ENCODE results near the gene ADCY9. TPM values are rescaled to one million over a fixed set of nuclear protein-coding genes. Genes with fewer than 3 reads are reported as not detected.
"Not testable (repeated sequence)": the region's sequence is repeated elsewhere in the genome, so short reads cannot be mapped to it uniquely, and the experiment has no call there.

Gene ADCY9
- polyA plus RNA-seq, 4 donors: 8.7 to 10.9 (median 9.4) TPM

DNA sequence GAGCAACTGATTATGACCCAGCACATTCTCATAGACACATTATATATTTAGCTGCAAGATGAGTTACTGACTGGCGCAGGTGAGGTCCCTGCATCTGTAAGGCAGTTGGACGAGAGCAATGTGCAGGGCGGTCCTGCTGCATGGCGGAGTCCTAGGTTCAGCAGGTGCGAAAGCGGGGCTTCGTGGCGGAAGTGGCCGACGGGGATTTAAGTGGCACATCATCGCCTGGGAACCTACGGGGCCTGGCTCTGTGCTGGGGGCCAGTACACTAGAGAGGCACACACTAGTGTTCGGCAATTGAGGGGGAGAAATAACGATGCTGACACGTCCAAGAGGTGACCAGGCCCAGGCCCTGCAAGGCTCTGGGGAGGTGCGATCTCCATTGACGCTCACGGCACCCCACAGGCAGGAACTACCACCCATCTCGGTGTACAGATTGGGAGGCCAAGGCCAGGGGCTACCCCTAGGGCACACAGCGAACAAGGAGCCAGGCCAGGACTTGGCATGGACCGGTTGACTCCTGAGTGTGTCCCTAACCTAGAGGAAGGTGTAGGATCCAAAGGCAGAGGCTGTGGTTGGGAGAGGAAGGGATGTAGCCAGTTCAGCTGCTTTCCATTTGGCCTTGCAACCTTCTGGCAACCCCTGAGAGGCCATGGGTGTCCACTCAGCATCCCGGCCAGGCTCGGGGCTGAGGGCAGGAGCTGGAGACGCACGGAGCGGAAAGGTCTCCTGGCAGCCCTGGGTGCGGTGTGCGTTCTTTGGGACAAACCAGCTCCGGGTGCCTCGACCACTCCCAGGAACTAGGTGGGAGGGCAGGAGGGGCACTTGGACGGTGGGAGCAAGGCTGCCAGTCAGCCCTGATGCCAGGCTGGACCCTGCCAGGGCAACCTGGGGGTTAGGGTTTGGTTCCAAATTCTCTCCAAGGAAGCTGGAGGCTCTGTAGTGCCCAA lies 131.9 kb downstream of the ADCY9 start:
- DNase-seq (ENCODE audit: low read depth in 4 of 4, low spot score in 2 of 4): no peak

DNA sequence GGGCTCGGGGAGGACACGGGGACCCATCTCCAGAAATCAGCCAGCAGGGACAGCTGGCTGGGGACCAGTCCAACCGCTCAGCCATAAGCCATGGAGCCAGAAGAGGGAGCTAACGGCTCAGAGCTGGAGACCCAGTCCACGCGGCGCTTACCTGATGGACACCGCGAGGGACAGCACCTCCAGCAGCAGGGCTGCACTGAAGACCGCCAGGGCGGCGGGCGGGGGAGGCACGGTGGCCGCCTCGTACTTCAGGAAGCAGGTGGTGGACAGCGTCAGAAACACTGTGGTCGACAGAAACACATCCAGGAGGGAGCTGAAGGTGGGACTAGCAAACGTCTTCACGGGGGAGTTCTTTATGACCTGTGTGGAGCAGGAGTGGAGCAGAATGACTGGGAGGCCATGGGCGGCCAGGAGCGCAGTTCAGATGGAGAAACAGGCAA lies 133.1 kb downstream of the ADCY9 start:
- DNase-seq (ENCODE audit: low read depth in 4 of 4, low spot score in 2 of 4): no peak

DNA sequence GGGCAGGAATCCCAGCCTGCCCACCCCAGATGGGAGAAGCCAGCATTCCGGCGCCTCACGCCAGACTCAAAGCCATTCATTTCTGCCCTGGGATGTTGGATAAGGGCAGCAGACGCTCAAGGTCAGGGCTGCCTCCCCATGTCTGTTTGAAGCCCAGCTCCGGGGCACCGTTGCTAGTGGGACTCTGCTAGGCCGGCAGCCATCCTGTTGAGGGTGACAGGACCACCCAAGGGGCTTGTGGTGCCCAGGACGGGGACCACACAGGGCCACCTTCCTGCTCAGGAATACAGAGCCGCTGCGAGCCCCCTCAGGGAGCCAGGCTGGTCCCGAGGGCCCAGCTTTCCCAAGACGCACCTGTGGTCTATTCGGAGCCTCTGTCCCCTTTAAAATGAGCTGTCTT lies 134.0 kb downstream of the ADCY9 start:
- no peak for DNase-seq (ENCODE audit: low read depth in 4 of 4, low spot score in 2 of 4)

DNA sequence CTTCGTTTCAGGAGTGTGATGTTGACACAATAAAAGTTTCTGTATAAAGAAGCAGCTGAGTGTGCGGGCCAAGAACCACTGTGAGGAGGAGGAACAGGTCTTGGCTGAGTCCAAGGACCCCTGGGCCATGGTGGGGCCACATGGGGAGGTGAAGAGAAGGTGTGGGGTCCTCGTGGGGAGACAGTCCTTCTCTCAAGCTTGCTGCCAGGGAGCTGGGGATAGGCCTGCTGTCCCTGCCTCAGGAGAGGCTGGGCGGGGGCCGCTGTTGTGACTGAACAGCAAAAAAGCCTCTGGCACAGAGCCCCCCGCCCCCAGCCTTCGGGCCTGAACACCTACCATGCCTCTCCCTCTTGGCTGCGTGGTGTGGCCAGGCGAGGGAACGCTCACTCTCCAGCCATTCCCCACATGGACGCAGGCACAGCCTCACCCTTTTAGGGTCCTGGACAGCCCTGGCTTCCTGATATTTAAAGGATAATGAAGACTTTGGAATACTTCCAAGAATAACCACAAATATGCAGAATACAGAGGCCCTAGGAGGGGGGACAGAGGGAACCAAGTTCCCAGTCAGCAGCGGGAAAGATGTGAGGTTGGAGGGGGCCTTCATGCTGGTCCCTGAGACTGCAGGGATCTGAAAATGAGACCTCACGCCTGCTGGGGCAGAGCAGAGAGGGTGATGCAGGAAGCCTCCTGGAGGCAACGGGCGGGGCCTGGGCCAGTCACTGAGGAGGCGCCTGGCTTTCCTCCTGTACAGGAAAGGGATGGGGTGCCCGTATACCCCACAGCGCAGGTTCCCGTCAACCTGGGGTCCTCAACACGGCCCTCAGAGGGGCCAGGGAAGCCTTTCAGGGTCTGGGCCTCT lies 135.8 kb downstream of the ADCY9 start:
- peak in 1 of 4 donors; percentile 42 for DNase-seq (ENCODE audit: low read depth in 4 of 4, low spot score in 2 of 4)

DNA sequence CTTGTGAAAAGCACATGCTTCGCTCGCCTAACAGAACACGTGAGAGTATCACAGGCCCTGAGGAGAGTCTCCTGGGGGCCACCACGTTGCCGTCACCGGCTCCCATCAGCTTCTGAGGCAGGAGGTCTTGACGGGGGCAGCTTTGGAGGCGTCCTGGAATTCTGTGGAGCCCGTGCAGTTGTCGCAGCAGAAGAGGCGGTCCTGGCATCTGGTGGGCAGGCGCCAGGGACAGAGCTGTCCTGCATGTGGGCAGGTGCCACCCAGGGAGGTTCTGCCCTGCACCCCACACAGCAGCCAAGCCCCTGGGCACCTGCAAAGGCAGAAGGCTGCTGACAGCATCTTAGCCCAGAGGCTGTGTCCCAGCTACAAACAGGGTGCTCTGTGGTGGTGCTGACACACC lies 136.7 kb downstream of the ADCY9 start:
- no peak for DNase-seq (ENCODE audit: low read depth in 4 of 4, low spot score in 2 of 4)

DNA sequence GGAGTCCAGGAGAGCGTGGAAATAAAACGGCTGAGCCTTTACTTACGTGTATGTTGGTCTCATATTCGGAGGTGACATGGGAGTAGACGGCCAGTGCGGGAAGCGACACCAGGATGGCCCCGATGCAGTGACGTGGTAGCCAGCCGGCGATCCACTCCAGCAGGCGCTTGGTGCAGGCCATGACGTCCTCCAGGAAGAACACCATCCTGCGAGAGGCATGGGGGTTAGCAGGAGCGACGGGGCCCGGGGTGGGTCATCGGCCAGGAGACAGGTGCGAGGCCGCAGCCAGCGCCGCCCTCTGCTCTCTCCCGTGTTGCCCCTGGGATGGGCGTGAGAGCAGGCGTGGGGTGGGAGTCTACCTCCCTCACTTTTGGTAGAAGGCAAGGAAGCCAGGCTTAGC lies 137.2 kb downstream of the ADCY9 start:
- no peak for DNase-seq (ENCODE audit: low read depth in 4 of 4, low spot score in 2 of 4)

DNA sequence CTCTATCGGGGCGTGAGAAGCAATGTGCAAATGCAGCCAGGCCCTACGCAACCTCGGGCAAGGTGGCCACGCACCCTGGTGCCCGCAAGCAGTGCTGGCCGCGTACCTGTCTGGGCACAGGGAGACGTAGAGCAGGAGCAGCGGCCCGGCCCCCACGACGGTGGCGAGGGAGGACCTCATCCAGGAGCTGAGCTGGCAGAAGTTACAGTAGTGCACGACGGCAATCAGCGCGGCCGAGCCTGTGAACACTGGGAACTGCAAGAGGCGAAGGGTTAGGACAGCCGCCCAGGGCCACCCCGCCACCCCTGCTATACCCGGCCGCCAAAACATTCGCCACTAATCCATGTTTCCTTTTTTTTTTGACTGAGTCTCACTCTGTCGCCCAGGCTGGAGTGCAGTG lies 138.9 kb downstream of the ADCY9 start:
- DNase-seq (ENCODE audit: low read depth in 4 of 4, low spot score in 2 of 4): no peak

DNA sequence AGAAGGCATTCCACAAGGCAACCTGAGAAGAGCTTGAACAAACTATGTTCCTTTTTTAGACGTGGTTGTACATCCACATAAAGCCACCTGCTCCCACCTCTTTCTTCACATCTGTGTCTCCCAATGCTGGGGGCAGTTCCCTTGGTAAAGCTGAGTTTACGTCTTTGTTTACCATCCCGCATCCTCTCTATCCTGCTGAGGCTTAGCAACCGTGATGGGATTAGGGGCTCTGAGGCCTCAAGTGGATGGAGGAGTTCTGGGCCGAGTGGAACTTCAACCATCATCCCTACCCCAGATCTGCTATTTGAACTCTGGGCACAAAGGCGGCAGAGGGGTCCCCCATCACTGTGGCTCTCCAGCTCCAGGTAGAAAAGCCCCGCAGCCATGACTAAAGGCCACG lies 141.5 kb downstream of the ADCY9 start:
- DNase-seq (ENCODE audit: low read depth in 4 of 4, low spot score in 2 of 4): no peak

DNA sequence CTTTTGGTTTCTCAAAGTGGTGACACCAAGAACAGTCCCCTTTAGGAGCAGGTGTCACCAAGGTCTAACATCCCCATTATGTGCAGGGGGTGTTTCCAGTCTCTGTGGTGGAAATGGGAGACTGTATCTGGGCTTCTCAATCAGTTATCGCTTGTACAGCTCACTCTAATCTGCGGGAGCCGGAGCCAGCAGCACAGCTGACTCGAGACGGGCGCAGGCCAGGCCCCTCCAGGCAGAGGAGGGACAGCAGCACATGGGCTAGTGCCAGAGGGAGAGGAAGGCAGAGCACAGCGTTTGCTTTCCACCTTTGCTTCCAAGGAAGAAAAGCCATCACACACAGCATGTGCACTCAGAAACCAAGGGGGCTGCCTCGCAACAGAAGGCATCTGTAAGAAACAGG lies 144.5 kb downstream of the ADCY9 start:
- no peak for DNase-seq (ENCODE audit: low read depth in 4 of 4, low spot score in 2 of 4)

DNA sequence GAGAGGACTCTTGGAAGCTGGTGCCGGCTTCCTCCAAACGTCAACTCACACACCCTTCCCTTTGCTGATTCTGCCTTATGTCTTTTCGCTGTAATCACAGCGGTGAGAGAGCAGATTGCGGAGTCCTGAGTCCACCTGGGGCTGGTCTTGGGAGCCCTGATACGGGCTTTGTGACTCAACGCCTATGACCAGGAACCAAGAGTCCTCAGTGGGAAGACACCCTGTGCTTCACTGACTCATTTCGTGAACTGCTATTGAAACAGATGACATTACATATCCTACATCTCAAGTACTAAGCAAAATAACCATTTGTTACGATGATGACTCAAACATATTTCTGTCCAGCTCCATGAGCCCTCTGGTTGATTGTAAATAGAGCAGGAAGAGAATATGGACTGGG lies 145.0 kb downstream of the ADCY9 start:
- DNase-seq (ENCODE audit: low read depth in 4 of 4, low spot score in 2 of 4): no peak

DNA sequence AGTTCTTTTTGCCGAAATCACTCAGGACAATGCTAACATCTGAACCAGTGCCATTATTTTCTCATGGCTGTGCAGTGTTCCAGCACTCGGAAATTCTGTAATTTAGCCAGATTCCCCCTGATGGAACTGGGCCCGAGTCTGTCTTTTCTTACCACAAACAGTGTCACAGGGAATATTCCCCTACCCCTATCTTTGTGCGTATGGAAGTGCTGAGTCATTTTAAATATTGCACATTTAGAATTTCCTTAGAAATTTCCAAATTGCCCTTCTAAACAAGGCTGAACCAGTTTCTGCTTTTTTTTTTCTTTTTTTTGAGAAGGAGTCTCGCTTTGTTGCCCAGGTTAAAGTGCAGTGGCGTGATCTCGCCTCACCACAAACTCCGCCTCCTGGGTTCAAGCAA lies 147.7 kb downstream of the ADCY9 start:
- DNase-seq (ENCODE audit: low read depth in 4 of 4, low spot score in 2 of 4): no peak

DNA sequence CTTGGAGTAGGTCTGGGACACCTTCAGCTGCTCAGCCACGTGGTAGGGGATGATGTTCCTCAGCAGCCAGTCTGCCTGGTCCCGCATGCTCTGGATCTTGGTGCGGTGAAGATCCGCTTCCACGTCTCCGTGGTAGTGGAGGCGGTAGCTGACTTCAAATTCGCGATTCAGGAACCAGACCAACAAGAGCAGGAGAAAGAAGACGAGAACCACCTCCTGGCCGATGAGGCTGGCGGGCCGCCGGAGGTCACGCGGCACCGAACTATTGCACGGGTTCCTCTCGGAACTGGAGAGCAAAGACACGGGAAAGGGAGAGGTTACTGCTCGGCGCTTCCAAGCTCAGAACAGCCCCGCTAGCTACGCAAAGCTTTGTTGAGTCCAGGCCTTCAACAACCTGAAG lies 149.6 kb downstream of the ADCY9 start:
- DNase-seq (ENCODE audit: low read depth in 4 of 4, low spot score in 2 of 4): no peak

DNA sequence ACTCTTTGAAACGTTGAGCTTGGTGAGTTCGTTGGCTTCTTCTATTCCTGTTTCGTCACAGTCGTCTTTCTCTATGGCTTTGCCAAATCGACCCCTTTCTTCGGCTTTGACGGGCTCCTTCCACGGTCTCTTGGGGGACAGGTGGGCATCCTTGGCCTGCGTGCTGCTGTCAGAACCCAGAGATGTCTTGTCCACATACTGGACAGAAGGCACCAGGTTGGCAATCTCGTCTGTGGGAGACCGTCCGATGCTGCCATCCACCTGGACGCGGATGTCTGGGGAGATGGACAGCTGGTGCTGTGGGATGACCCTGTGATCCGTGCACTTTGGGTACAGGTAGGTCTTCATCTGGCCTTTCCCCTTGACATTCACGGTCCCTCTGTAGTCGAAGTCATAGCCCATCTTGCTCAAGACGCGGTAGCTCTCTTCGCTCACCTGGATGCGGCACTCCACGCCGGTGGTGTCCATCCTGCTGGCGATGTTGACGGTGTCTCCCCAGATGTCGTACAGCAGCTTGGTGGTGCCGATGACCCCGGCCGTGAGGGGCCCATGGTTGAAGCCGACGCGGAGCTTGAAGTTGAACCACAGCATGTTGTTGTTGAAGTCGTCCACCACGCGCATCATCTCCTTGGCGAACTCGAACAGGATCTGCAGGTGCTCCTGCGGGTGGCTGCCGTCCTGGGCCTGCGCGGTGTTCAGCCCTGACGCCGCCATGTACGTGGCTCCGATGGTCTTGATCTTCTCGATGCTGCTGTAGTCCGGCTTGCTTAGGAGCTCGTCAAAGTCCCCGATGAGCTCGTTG lies 150.3 kb downstream of the ADCY9 start:
- no peak for DNase-seq (ENCODE audit: low read depth in 4 of 4, low spot score in 2 of 4)

DNA sequence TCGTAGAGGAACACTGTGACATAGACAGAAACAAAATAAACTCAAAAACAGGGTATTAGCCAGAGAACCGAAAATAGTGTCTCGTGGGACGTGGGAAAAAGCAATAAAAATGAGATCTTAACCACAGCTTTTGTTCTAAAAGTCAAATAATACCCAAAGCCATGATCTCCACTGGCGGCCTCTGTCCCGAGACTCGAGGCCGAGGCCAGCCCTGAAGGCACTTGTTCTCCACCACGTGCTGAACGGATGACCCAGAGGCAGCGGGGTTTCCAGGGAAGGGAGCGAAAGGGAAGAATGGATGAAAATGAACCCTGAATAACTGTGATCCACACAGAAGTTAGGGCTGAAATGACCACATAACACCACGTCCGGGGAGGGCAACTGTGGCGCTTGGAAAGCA lies 150.9 kb downstream of the ADCY9 start:
- DNase-seq (ENCODE audit: low read depth in 4 of 4, low spot score in 2 of 4): no peak

DNA sequence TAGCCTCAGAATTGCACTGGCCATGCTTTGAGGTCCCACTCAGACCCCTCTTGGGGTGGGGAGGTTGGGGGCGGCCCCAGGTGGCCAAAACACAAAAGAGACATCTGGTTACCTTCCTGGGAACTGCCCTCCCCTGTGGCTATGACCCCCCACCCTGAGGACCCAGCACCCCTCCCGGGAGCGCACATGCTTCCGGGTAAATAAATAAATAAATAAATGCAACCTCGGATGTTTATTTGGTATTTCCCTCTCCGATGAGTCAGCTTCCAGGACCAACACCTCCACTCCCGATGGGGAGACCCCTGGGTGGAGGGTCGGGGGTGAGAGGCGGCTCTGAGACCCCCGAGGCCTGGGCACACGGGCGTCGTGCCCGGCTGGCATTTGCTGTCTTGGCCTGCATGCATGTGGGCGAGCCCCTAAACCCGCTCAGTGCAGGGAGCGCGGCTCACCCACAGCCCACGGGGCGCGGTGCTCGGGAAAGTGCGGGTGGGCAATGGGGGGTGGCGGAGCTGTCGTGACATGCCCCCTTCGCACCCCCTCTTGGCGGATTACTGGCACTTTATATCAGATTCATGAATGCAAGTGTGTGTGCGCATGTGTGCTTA lies 151.5 kb downstream of the ADCY9 start:
- DNase-seq (ENCODE audit: low read depth in 4 of 4, low spot score in 2 of 4): no peak

DNA sequence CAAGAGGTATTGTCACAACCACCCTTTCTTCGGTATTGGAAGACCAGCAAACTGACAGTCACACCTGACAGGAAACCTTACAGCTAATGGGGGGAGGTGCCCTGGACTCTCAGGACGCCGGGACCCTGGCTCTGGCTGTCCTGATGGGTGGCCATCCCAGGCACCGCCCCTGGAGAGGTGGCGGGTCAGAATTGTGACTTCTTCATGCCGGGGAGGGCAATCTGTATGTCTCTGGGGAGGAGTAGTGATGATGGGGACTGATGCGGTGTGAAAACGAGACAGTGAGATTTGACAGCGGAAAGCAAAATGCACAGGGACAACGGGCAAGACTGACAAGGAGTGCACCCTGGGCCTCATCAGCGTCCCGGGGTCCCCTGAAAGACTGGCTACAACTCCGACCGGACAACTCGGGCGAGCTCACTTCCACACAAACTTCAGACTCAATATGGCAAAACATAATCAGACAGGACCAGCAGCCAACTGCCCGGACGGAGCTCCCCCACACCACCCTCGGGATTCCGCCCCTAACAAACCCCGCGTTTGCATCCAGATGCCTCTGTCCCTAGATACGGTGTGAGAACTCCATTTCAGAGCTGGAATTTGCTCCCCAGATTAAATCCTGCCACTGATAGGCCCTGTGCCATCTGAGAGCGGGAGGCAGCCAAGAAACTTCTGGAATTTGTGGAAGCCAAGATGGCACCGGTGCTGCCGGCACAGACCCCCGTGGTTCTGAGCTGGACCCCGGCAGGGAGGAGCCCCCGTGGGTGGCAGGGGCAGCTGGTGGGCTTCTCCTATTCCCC lies 152.2 kb downstream of the ADCY9 start:
- DNase-seq (ENCODE audit: low read depth in 4 of 4, low spot score in 2 of 4): no peak

DNA sequence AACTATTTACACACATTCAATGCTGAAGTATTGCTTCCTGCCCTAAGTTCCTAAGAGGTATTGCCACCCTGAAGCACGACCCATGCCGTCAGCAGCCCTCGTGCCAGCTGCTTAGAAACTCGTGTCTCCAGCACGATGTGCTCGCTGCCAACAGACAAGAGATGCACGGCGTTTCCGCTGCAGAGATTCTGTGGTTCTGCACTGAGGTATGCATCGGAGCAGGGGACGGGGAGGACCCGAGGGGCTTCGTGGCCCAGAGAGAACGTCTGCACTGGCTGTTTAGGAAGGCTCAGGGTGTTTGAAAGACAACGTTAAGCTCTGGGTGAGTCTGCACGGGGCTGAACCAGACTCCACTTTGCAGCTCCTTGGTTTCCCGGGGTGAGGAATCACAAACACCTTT lies 153.0 kb downstream of the ADCY9 start:
- no peak for DNase-seq (ENCODE audit: low read depth in 4 of 4, low spot score in 2 of 4)

DNA sequence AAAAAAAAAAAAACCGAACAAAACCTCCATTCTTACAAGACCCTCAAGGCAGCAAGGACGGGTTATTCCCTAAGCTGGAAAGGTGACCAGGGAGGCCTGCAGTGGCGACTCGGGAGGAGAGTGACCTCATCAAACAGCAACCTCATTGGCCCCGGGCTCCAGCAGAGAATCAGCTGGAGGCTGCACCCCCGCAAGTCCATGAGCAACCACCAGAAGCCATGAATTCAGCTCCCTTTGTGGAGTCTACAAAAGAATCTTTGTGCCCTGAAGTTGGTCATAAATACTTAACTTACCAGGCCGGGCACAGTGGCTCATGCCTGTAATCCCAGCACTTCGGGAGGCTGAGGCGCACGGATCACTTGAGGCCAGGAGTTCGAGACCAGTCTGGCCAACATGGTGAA lies 154.8 kb downstream of the ADCY9 start:
- DNase-seq (ENCODE audit: low read depth in 4 of 4, low spot score in 2 of 4): no peak

DNA sequence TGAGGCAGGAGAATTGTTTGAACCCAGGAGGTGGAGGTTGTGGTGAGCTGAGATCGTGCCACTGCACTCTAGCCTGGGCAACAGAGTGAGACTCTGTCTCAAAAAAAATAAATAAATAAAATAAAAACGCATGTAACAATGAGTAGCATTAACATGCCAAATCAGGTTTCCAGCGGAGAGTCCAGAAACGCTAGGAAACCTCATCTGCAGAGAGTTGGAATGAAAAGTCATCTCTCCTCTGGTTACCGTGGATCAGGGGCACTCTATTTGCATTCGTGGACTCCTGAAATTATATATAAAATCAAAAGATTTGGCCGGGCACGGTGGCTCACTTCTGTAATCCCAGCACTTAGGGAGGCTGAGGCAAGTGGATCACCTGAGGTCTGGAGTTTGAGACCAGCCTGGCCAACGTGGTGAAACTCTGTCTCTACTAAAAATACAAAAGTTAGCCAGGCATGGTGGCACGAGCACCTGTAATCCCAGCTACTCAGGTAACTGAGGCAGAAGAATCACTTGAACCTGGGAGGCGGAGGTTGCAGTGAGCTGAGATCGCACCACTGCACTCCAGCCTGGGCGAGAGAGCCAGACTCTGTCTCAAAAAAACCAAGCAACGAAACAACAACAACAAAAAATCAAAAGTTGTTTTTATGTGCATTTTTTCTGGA lies 156.2 kb downstream of the ADCY9 start:
- DNase-seq (ENCODE audit: low read depth in 4 of 4, low spot score in 2 of 4): not testable (repeated sequence)
